Measurements from ENCODE around the gene ZNF638.

GRCh38 chr2:71476495-71476894 lies 144.9 kb downstream of the ZNF638 start:
- TF ChIP-seq CTCF (IDR thresholded peaks at IDR 0.05; ENCODE audit: insufficient read depth, low read length, poor library complexity, severe bottlenecking), result no peak
- TF ChIP-seq EZH2phosphoT487 (conservative IDR thresholded peaks at IDR 0.05; ENCODE audit: low read length), result no peak
